ENCODE results near the gene THADA. TPM values are rescaled to one million over a fixed set of nuclear protein-coding genes. Genes with fewer than 3 reads are reported as not detected.

THADA gene
- total RNA-seq, 1 experiment from 2014 or later = 35.7 TPM

- Histone ChIP-seq H3K4me1 (no peaks in the 10 kb centered on the region), H3K36me3 (no peaks in the 10 kb centered on the region), H3K4me3 (no peak overlapping the region), H3K27ac (no peak overlapping the region), H3K27me3 (no peaks in the 10 kb centered on the region), H3K9me3 (replicated peaks) (no peaks in the 10 kb centered on the region)
- no peak for DNase-seq
Measured at GRCh38 chr2:43372416-43373081, 223.3 kb downstream of the THADA start.

GRCh38 chr2:43370705-43371104 is 225.1 kb downstream of the THADA start:
- no peak for DNase-seq
- no peak overlapping the region for H3K4me3 ChIP-seq
- no peaks in the 10 kb centered on the region for H3K9me3 ChIP-seq (replicated peaks)
- no peaks in the 10 kb centered on the region for H3K36me3 ChIP-seq
- no peaks in the 10 kb centered on the region for H3K4me1 ChIP-seq
- H3K27me3 ChIP-seq = no peaks in the 10 kb centered on the region
- H3K27ac ChIP-seq = no peak overlapping the region

GRCh38 chr2:43370146-43370545 is 225.7 kb downstream of the THADA start:
- no peaks in the 10 kb centered on the region for H3K36me3 ChIP-seq
- H3K27ac ChIP-seq = no peak overlapping the region
- DNase-seq = no peak
- no peaks in the 10 kb centered on the region for H3K4me1 ChIP-seq
- no peaks in the 10 kb centered on the region for H3K27me3 ChIP-seq
- no peak overlapping the region for H3K4me3 ChIP-seq
- no peaks in the 10 kb centered on the region for H3K9me3 ChIP-seq (replicated peaks)

GRCh38 chr2:43368483-43369385 is 227.1 kb downstream of the THADA start:
- H3K27ac ChIP-seq = no peak overlapping the region
- H3K9me3 ChIP-seq (replicated peaks) = no peaks in the 10 kb centered on the region
- no peak for DNase-seq
- H3K27me3 ChIP-seq = no peaks in the 10 kb centered on the region
- H3K4me3 ChIP-seq = no peak overlapping the region
- no peaks in the 10 kb centered on the region for H3K4me1 ChIP-seq
- H3K36me3 ChIP-seq = no peaks in the 10 kb centered on the region

GRCh38 chr2:43367012-43367782 is 228.6 kb downstream of the THADA start:
- Histone ChIP-seq H3K36me3 (no peaks in the 10 kb centered on the region), H3K27me3 (no peaks in the 10 kb centered on the region), H3K4me3 (no peak overlapping the region), H3K4me1 (no peaks in the 10 kb centered on the region), H3K9me3 (replicated peaks) (no peaks in the 10 kb centered on the region), H3K27ac (no peak overlapping the region)
- DNase-seq = no peak

- no peak for DNase-seq
Measured at GRCh38 chr2:43363120-43363519, 232.7 kb downstream of the THADA start.

GRCh38 chr2:43361286-43361685 is 234.6 kb downstream of the THADA start:
- Histone ChIP-seq H3K4me1 (peaks cover 22% of the 10 kb centered on the region), H3K36me3 (no peaks in the 10 kb centered on the region), H3K4me3 (no peak overlapping the region), H3K9me3 (replicated peaks) (no peaks in the 10 kb centered on the region), H3K27me3 (no peaks in the 10 kb centered on the region), H3K27ac (no peak overlapping the region)
- no peak for DNase-seq

More at GRCh38 chr2:43363120-43363519, 232.7 kb downstream of the THADA start:
- no peak overlapping the region for H3K27ac ChIP-seq
- peaks cover 14% of the 10 kb centered on the region for H3K4me1 ChIP-seq
- H3K4me3 ChIP-seq = no peak overlapping the region
- no peaks in the 10 kb centered on the region for H3K36me3 ChIP-seq
- H3K27me3 ChIP-seq = no peaks in the 10 kb centered on the region
- no peaks in the 10 kb centered on the region for H3K9me3 ChIP-seq (replicated peaks)

- Histone ChIP-seq H3K4me1 (peaks cover 22% of the 10 kb centered on the region), H3K27me3 (no peaks in the 10 kb centered on the region), H3K27ac (no peak overlapping the region), H3K36me3 (no peaks in the 10 kb centered on the region), H3K9me3 (replicated peaks) (no peaks in the 10 kb centered on the region), H3K4me3 (no peak overlapping the region)
- DNase-seq = no peak
Measured at GRCh38 chr2:43360137-43360536, 235.7 kb downstream of the THADA start.

GRCh38 chr2:43358410-43359201 is 237.2 kb downstream of the THADA start:
- no peaks in the 10 kb centered on the region for H3K27me3 ChIP-seq
- peak overlapping the region; percentile 31 for H3K27ac ChIP-seq
- DNase-seq = peak; percentile 38 to 77
- no peaks in the 10 kb centered on the region for H3K9me3 ChIP-seq (replicated peaks)
- H3K4me1 ChIP-seq = peaks cover 22% of the 10 kb centered on the region
- no peak overlapping the region for H3K4me3 ChIP-seq
- H3K36me3 ChIP-seq = no peaks in the 10 kb centered on the region

GRCh38 chr2:43356774-43357173 is 239.1 kb downstream of the THADA start:
- peaks cover 22% of the 10 kb centered on the region for H3K4me1 ChIP-seq
- no peak overlapping the region for H3K27ac ChIP-seq
- no peaks in the 10 kb centered on the region for H3K27me3 ChIP-seq
- no peak for DNase-seq
- H3K36me3 ChIP-seq = no peaks in the 10 kb centered on the region
- no peaks in the 10 kb centered on the region for H3K9me3 ChIP-seq (replicated peaks)
- no peak overlapping the region for H3K4me3 ChIP-seq

GRCh38 chr2:43355399-43355798 is 240.4 kb downstream of the THADA start:
- H3K4me1 ChIP-seq = peaks cover 30% of the 10 kb centered on the region

GRCh38 chr2:43349904-43350303 is 245.9 kb downstream of the THADA start:
- peak; percentile 45 to 63 for DNase-seq
- peak overlapping the region; percentile 1; the same call in 1 of the 2 replicates for H3K27ac ChIP-seq
- H3K4me1 ChIP-seq = peaks cover 38% of the 10 kb centered on the region

More at GRCh38 chr2:43355399-43355798, 240.4 kb downstream of the THADA start:
- H3K36me3 ChIP-seq = no peaks in the 10 kb centered on the region
- H3K27ac ChIP-seq = no peak overlapping the region
- no peak for DNase-seq
- H3K9me3 ChIP-seq (replicated peaks) = no peaks in the 10 kb centered on the region
- H3K4me3 ChIP-seq = no peak overlapping the region
- H3K27me3 ChIP-seq = no peaks in the 10 kb centered on the region

GRCh38 chr2:43348908-43349661 is 246.8 kb downstream of the THADA start:
- Histone ChIP-seq H3K9me3 (replicated peaks) (no peaks in the 10 kb centered on the region), H3K4me1 (peaks cover 47% of the 10 kb centered on the region), H3K27me3 (no peaks in the 10 kb centered on the region), H3K27ac (no peak overlapping the region), H3K36me3 (no peaks in the 10 kb centered on the region), H3K4me3 (no peak overlapping the region)
- DNase-seq = no peak

More at GRCh38 chr2:43349904-43350303, 245.9 kb downstream of the THADA start:
- H3K4me3 ChIP-seq = no peak overlapping the region
- H3K27me3 ChIP-seq = no peaks in the 10 kb centered on the region
- no peaks in the 10 kb centered on the region for H3K9me3 ChIP-seq (replicated peaks)
- no peaks in the 10 kb centered on the region for H3K36me3 ChIP-seq

All from SJCRH30 (cell line).